Loucy (cell line): ENCODE results near the gene STK25.
"Not testable (repeated sequence)": the region's sequence is repeated elsewhere in the genome, so short reads cannot be mapped to it uniquely, and the experiment has no call there.

ENCODE experiments used
- CTCF ChIP-seq: fragments of 200-600 bp; sonication (generic); conservative IDR thresholded peaks from 2 replicates; pipeline ENCODE4 v1.5.1; 2014; ENCODE audit warnings: mild to moderate bottlenecking, antibody characterized with exemption, low read length
- EZH2phosphoT487 ChIP-seq: fragments of 200-600 bp; IDR thresholded peaks from 2 replicates; pipeline ENCODE4 v1.6.1; 2018; ENCODE audit warnings: antibody characterized with exemption, mild to moderate bottlenecking, moderate library complexity, borderline replicate concordance

GRCh38 chr2:241453919-241454318, 54.5 kb downstream of the STK25 start:
- TF ChIP-seq CTCF, EZH2phosphoT487: not testable (repeated sequence)
